B cell (primary cell): ENCODE measurements around the gene OR14A16.

Experiments
- EZH2 ChIP-seq: IDR thresholded peaks from 2 replicates; pipeline ENCODE4 v1.6.1; 2012; ENCODE audit warnings: borderline replicate concordance, low read depth, mild to moderate bottlenecking, moderate library complexity, low read length; ENCODE audit not compliant: insufficient read depth, poor library complexity, severe bottlenecking
- TF ChIP-seq, protein P1 (sequence below): fragments of 200-600 bp; IDR thresholded peaks from one replicate; pipeline ENCODE4 v1.8.0; 2022; ENCODE audit warnings: antibody characterized with exemption, mild to moderate bottlenecking

DNA sequence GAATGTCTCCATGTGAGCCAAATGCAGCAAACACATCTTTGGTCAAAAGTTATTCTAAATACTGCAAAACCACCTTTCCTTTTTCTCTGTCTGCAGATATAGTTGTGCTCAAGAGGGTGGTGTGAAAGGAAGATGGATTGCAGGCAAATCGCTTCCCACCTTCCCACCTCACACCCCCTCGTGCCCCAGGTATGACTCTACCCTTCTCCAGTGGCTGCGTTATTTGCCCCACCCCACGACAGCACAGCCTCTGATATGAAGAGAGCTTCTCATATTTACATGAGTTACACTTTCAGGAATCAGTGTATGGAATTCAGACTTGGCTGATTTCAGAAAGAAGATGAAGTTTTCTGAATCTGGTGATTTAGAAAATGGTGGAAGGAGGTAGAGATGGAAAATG lies 38.8 kb upstream of the OR14A16 start:
- TF ChIP-seq, protein P1, sequence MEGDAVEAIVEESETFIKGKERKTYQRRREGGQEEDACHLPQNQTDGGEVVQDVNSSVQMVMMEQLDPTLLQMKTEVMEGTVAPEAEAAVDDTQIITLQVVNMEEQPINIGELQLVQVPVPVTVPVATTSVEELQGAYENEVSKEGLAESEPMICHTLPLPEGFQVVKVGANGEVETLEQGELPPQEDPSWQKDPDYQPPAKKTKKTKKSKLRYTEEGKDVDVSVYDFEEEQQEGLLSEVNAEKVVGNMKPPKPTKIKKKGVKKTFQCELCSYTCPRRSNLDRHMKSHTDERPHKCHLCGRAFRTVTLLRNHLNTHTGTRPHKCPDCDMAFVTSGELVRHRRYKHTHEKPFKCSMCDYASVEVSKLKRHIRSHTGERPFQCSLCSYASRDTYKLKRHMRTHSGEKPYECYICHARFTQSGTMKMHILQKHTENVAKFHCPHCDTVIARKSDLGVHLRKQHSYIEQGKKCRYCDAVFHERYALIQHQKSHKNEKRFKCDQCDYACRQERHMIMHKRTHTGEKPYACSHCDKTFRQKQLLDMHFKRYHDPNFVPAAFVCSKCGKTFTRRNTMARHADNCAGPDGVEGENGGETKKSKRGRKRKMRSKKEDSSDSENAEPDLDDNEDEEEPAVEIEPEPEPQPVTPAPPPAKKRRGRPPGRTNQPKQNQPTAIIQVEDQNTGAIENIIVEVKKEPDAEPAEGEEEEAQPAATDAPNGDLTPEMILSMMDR: no peak
- TF ChIP-seq EZH2: no peak
